A673 (cell line): ENCODE data around the gene MGAT5B.

Source experiments
- CTCF ChIP-seq: fragments of 300-800, 200-600 bp; sonication (generic); conservative IDR thresholded peaks from 2 replicates; pipeline ENCODE4 v1.5.1; 2017; ENCODE audit warnings: low read depth, mild to moderate bottlenecking, antibody characterized with exemption, low read length, moderate library complexity, mixed read lengths
- EZH2 ChIP-seq: fragments of 200-600 bp; sonication (generic); IDR thresholded peaks from 2 replicates; pipeline ENCODE4 v1.6.1; 2017; ENCODE audit warnings: borderline replicate concordance, low read depth, mild to moderate bottlenecking, mixed read lengths, antibody characterized with exemption, low read length; ENCODE audit not compliant: poor library complexity, severe bottlenecking

- no peak for TF ChIP-seq CTCF
- no peak for TF ChIP-seq EZH2
Observed at GRCh38 chr17:76998839-76999238, 130.6 kb downstream of the MGAT5B start.
